Measurements from ENCODE around the gene TIMP2. TPM values are rescaled to one million over a fixed set of nuclear protein-coding genes. Genes with fewer than 3 reads are reported as not detected.
"Not testable (repeated sequence)": the region's sequence is repeated elsewhere in the genome, so short reads cannot be mapped to it uniquely, and the experiment has no call there.

TIMP2 gene
- total RNA-seq, 2 experiments from 2014 or later = 2.4 to 2.6 TPM

GRCh38 chr17:78951967-78952551 is 26.9 kb upstream of the TIMP2 start:
- H3K9me3 Mint-ChIP-seq = peaks cover 19% of the 10 kb centered on the region
- ChIA-PET CTCF (interaction anchor here (1.2 kb wide), 1 partner anchor 20 kb away, joined by 3 read pairs; no protein-coding TSS in a partner anchor), POLR2A (no interaction called here)
- H3K27ac Mint-ChIP-seq = no peak overlapping the region
- H3K4me1 Mint-ChIP-seq = no peaks in the 10 kb centered on the region
- H3K27me3 Mint-ChIP-seq = peaks cover 2% of the 10 kb centered on the region
- H3K4me3 Mint-ChIP-seq = no peak overlapping the region
- DNase-seq = no peak
- peaks cover 2% of the 10 kb centered on the region for H3K36me3 Mint-ChIP-seq (ENCODE audit: low read depth)

GRCh38 chr17:78950870-78951269 is 25.7 kb upstream of the TIMP2 start:
- Mint-ChIP-seq H3K9me3 (peaks cover 19% of the 10 kb centered on the region), H3K36me3 (ENCODE audit: low read depth) (peaks cover 2% of the 10 kb centered on the region), H3K27ac (peak overlapping the region; percentile 50), H3K4me3 (no peak overlapping the region), H3K27me3 (peaks cover 4% of the 10 kb centered on the region), H3K4me1 (no peaks in the 10 kb centered on the region)
- ChIA-PET POLR2A (no interaction called here), CTCF (no interaction called here)
- no peak for DNase-seq

- Mint-ChIP-seq H3K4me3 (no peak overlapping the region), H3K27ac (no peak overlapping the region)
- DNase-seq = no peak
These were observed 22.3 kb upstream of the TIMP2 start for GRCh38 chr17:78947235-78948149.

GRCh38 chr17:78946631-78947030 is 21.4 kb upstream of the TIMP2 start:
- H3K9me3 Mint-ChIP-seq = peaks cover 19% of the 10 kb centered on the region
- ChIA-PET POLR2A (no interaction called here), CTCF (interaction anchor here (0.6 to 0.8 kb wide), 3 partner anchors 8 to 42 kb away, joined by 3 read pairs; no protein-coding TSS in a partner anchor)
- peaks cover 4% of the 10 kb centered on the region for H3K27me3 Mint-ChIP-seq
- peaks cover 2% of the 10 kb centered on the region for H3K36me3 Mint-ChIP-seq (ENCODE audit: low read depth)
- no peak overlapping the region for H3K27ac Mint-ChIP-seq
- H3K4me1 Mint-ChIP-seq = no peaks in the 10 kb centered on the region
- no peak overlapping the region for H3K4me3 Mint-ChIP-seq
- DNase-seq = no peak

More at GRCh38 chr17:78947235-78948149, 22.3 kb upstream of the TIMP2 start:
- H3K36me3 Mint-ChIP-seq (ENCODE audit: low read depth) = peaks cover 2% of the 10 kb centered on the region
- no peaks in the 10 kb centered on the region for H3K4me1 Mint-ChIP-seq
- H3K27me3 Mint-ChIP-seq = peaks cover 4% of the 10 kb centered on the region
- POLR2A ChIA-PET = no interaction called here
- H3K9me3 Mint-ChIP-seq = peaks cover 19% of the 10 kb centered on the region
- CTCF ChIA-PET = interaction anchor here (0.6 to 0.8 kb wide), 3 partner anchors 8 to 43 kb away, joined by 3 read pairs; no protein-coding TSS in a partner anchor

GRCh38 chr17:78946131-78946530 is 20.9 kb upstream of the TIMP2 start:
- ChIA-PET POLR2A (no interaction called here), CTCF (interaction anchor here (0.7 kb wide), 1 partner anchor 33 kb away, joined by 3 read pairs; no protein-coding TSS in a partner anchor)
- peaks cover 14% of the 10 kb centered on the region for H3K9me3 Mint-ChIP-seq
- no peaks in the 10 kb centered on the region for H3K4me1 Mint-ChIP-seq
- H3K4me3 Mint-ChIP-seq = no peak overlapping the region
- no peak overlapping the region for H3K27ac Mint-ChIP-seq
- peaks cover 4% of the 10 kb centered on the region for H3K27me3 Mint-ChIP-seq
- H3K36me3 Mint-ChIP-seq (ENCODE audit: low read depth) = peaks cover 2% of the 10 kb centered on the region
- no peak for DNase-seq

- POLR2A ChIA-PET; H3K4me3 Mint-ChIP-seq; H3K27ac Mint-ChIP-seq; H3K4me1 Mint-ChIP-seq; DNase-seq; H3K27me3 Mint-ChIP-seq; H3K9me3 Mint-ChIP-seq; H3K36me3 Mint-ChIP-seq (ENCODE audit: low read depth): not testable (repeated sequence)
- CTCF ChIA-PET = interaction anchor here (0.7 kb wide), 2 partner anchors 34 to 891 kb away, joined by 3 read pairs; no protein-coding TSS in a partner anchor
These were observed 20.3 kb upstream of the TIMP2 start for GRCh38 chr17:78945455-78945854.

GRCh38 chr17:78944956-78945355 is 19.8 kb upstream of the TIMP2 start:
- DNase-seq = no peak
- Mint-ChIP-seq H3K27ac (no peak overlapping the region), H3K4me3 (no peak overlapping the region), H3K4me1 (no peaks in the 10 kb centered on the region), H3K9me3 (peaks cover 2% of the 10 kb centered on the region), H3K36me3 (ENCODE audit: low read depth) (no peaks in the 10 kb centered on the region), H3K27me3 (peaks cover 4% of the 10 kb centered on the region)
- ChIA-PET POLR2A (no interaction called here), CTCF (interaction anchor here (0.7 to 0.8 kb wide), 2 partner anchors 19 to 891 kb away, joined by 3 read pairs; no protein-coding TSS in a partner anchor)

GRCh38 chr17:78944026-78944425 is 18.8 kb upstream of the TIMP2 start:
- Mint-ChIP-seq H3K27ac (no peak overlapping the region), H3K4me3 (no peak overlapping the region), H3K36me3 (ENCODE audit: low read depth) (no peaks in the 10 kb centered on the region), H3K4me1 (no peaks in the 10 kb centered on the region), H3K27me3 (peaks cover 2% of the 10 kb centered on the region), H3K9me3 (no peaks in the 10 kb centered on the region)
- DNase-seq = no peak
- ChIA-PET CTCF (interaction anchor here (0.8 to 1.4 kb wide), 2 partner anchors 10 to 20 kb away, joined by 3 read pairs; no protein-coding TSS in a partner anchor), POLR2A (no interaction called here)

GRCh38 chr17:78940708-78941107 is 15.5 kb upstream of the TIMP2 start:
- H3K27ac Mint-ChIP-seq = no peak overlapping the region
- H3K9me3 Mint-ChIP-seq = no peaks in the 10 kb centered on the region
- POLR2A ChIA-PET = interaction anchor here (0.6 kb wide), 1 partner anchor 63 kb away, joined by 3 read pairs; no protein-coding TSS in a partner anchor
- no peak for DNase-seq
- H3K36me3 Mint-ChIP-seq (ENCODE audit: low read depth) = no peaks in the 10 kb centered on the region
- no peak overlapping the region for H3K4me3 Mint-ChIP-seq
- no peaks in the 10 kb centered on the region for H3K27me3 Mint-ChIP-seq
- CTCF ChIA-PET = interaction anchor here (1.4 kb wide), 1 partner anchor 27 kb away, joined by 3 read pairs; no protein-coding TSS in a partner anchor
- H3K4me1 Mint-ChIP-seq = no peaks in the 10 kb centered on the region

GRCh38 chr17:78940258-78940657 is 15.1 kb upstream of the TIMP2 start:
- Mint-ChIP-seq H3K27me3 (no peaks in the 10 kb centered on the region), H3K9me3 (no peaks in the 10 kb centered on the region), H3K36me3 (ENCODE audit: low read depth) (no peaks in the 10 kb centered on the region), H3K4me1 (no peaks in the 10 kb centered on the region), H3K4me3 (no peak overlapping the region), H3K27ac (no peak overlapping the region)
- DNase-seq = no peak
- POLR2A ChIA-PET = interaction anchor here (0.6 kb wide), 1 partner anchor 63 kb away, joined by 3 read pairs; no protein-coding TSS in a partner anchor
- CTCF ChIA-PET = interaction anchor here (1.4 kb wide), 1 partner anchor 27 kb away, joined by 3 read pairs; no protein-coding TSS in a partner anchor

GRCh38 chr17:78939615-78940014 is 14.4 kb upstream of the TIMP2 start:
- DNase-seq = no peak
- Mint-ChIP-seq H3K4me1 (no peaks in the 10 kb centered on the region), H3K27me3 (no peaks in the 10 kb centered on the region), H3K9me3 (no peaks in the 10 kb centered on the region), H3K4me3 (no peak overlapping the region), H3K27ac (no peak overlapping the region), H3K36me3 (ENCODE audit: low read depth) (no peaks in the 10 kb centered on the region)
- POLR2A ChIA-PET = no interaction called here
- CTCF ChIA-PET = no interaction called here

GRCh38 chr17:78937561-78937960 is 12.4 kb upstream of the TIMP2 start:
- POLR2A ChIA-PET = no interaction called here
- Mint-ChIP-seq H3K4me1 (peaks cover 14% of the 10 kb centered on the region), H3K27ac (no peak overlapping the region), H3K27me3 (no peaks in the 10 kb centered on the region), H3K4me3 (no peak overlapping the region), H3K9me3 (no peaks in the 10 kb centered on the region), H3K36me3 (ENCODE audit: low read depth) (no peaks in the 10 kb centered on the region)
- no peak for DNase-seq
- CTCF ChIA-PET = no interaction called here

Measured in activated CD4-positive, alpha-beta T cell treated with anti-CD3 and anti-CD28 coated beads, Interleukin-2, amount 10 ng/mL, durations not matched to agents 7 days and 5 days (primary cell).